GM19463 (cell line): ENCODE measurements around the gene OR4K17.
"Not testable (repeated sequence)": the region's sequence is repeated elsewhere in the genome, so short reads cannot be mapped to it uniquely, and the experiment has no call there.

ENCODE experiments used
- ATAC-seq: cut with Tn5 transposase; IDR thresholded peaks from one replicate; pipeline ENCODE4 v1.9.1; 2021; ENCODE audit warnings: mild to moderate bottlenecking, moderate library complexity; ENCODE audit not compliant: unreplicated experiment

The OR4K17 gene

DNA sequence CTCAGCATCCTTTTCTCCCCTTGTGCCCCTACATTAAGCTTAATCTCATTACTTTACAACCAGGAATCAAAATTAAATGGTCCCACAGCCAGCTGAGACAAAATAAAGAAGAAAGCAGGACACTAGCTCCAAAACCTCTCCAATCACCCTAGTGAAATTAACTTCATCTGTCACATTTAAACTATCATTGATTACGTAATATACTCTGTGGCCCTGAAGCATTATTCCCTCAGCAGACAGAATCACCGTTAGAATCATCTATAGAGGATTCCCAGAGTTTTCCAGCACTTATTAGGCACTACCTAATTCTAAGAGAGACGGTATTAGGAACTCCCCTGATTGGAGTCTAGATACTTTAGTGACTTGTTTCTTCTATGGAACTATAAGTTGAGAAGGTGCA is at the start of gene OR4K17:
OR4K17 (plus strand) TSS at position 302 of the 400 bp plus-strand sequence. CDS start 6,761 bp downstream, outside the sequence.
- no peak for ATAC-seq

DNA sequence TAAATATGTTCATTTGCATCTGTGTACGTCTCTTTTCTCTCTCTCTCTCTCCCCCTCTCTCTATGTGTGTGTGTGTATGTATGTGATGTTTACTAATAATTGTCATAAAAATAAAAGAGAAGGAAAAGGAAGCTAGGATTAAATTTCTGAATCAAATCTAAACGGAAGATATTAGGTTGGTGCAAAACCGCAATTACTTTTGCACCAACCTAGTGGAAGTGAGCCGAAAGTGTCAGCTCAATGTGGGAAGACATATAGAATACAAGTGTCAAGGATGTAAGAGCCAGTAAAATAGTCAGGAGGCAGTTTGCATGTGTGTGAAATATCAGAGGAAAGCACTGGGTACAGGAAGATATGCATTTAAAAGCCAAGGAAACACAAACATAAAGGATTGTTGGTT is 18.5 kb upstream of the OR4K17 start:
- no peak for ATAC-seq

DNA sequence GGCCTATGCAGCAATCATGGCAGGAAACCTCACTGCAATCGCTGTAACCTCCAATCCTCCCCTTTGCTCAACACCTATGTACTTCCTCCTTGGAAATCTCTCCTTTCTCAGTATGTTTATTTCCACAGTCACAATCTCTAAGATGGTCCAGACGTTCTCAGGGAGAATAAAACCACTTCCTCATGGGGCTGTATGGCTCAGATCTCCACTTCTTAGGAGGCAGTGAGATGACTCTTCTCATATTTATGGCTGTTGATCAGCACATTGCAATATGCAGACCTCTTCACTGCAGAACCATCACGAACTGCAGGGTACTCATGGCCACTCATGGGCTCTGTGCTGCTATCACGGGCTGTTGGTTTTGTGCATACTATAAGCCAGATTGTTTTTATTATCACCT is 17.1 kb upstream of the OR4K17 start:
- no peak for ATAC-seq

- not testable (repeated sequence) for ATAC-seq
Measured at GRCh38 chr14:20098926-20099770, 11.4 kb upstream of the OR4K17 start.

GRCh38 chr14:20112321-20112720 is 1.8 kb downstream of the OR4K17 start:
- no peak for ATAC-seq

DNA sequence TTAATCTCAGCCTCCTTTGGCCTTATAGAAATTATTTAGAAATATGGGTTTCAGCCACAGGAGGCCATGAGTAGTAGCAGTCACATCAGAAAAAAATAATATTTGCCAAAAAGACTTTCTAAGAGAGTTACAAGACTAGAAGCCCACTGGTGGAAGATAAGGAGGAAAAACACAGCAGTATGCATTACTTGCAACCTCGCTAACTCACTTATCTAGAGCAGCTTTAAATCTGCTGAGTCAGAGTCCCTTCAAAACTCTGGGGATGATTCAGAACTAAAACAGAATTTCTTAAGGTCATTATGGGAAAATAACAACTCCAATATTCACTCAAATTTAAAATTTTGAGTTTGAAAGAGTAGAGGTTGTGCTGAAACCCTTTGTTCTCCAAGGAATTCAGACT is 6.2 kb downstream of the OR4K17 start:
- no peak for ATAC-seq

DNA sequence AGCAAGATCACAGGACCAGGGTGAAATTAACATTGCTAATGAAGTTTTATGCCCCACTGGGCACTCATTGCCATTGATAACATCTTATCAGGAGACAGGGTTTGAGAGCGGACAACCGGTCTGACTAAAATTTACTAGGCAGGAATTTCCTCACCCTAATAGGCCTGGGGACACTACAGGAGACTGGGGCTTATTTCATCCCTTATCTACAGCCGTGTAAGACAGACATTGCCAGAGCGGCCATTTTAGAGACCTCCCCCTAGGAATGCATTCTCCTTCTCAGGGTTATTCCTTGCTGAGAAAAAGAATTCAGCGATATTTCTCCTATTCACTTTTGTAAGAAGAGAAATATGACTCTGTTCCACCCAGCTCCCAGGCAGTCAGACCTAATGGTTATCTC is 8.3 kb downstream of the OR4K17 start:
- ATAC-seq: no peak

- no peak for ATAC-seq
Measured at GRCh38 chr14:20138520-20138919, 28.0 kb downstream of the OR4K17 start, which contains the start of gene OR4N5. Gene OR4N5 (plus strand): TSS chr14:20138820. CDS start chr14:20143736, 4,916 bp downstream.

GRCh38 chr14:20143911-20144310 is 33.4 kb downstream of the OR4K17 start:
- ATAC-seq: no peak

- ATAC-seq: no peak
Measured at GRCh38 chr14:20144820-20145219, 34.3 kb downstream of the OR4K17 start.

- ATAC-seq: no peak
Measured at GRCh38 chr14:20164462-20164861, 53.9 kb downstream of the OR4K17 start.

GRCh38 chr14:20167091-20167490 is 56.6 kb downstream of the OR4K17 start:
- no peak for ATAC-seq

DNA sequence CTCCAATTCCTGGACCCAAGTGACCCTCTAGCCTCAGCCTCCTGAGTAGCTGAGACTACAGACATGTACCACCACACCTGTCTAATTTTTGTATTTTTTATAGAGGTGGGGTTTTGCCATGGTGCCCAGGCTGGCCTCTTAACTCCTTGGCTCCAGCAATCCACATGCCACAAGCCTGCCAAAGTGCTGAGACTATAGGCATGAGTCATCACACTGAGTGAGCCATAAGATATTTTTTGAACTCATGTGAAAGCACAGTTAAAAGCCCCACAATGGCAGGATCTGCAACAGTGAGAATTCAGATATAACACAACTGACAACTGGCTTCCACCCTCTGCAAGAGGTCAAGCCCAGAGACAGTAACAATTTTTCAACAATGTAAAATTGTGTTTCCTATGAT is 59.3 kb downstream of the OR4K17 start:
- not testable (repeated sequence) for ATAC-seq
